HG02884 (cell line): ENCODE data around the gene ADSS1.
A peak's percentile ranks its signal among the peaks of the same experiment; 100 is the strongest.

Experiments
- ATAC-seq: cut with Tn5 transposase; IDR thresholded peaks from one replicate; pipeline ENCODE4 v1.9.1; 2021; ENCODE audit warnings: mild to moderate bottlenecking, moderate library complexity; ENCODE audit not compliant: unreplicated experiment

The ADSS1 gene

GRCh38 chr14:104723651-104724406 is at the start of gene ADSS1:
TSS of gene ADSS1 (plus strand) at chr14:104724229. CDS start at chr14:104724271, 42 bp downstream.
- ATAC-seq, result no peak

GRCh38 chr14:104675447-104675846 is 48.6 kb upstream of the ADSS1 start:
- ATAC-seq, result no peak

GRCh38 chr14:104676130-104676693 is 47.8 kb upstream of the ADSS1 start:
- ATAC-seq, result no peak

GRCh38 chr14:104676694-104677511 is 47.1 kb upstream of the ADSS1 start:
- peak; percentile 16 for ATAC-seq

- peak; percentile 38 for ATAC-seq
Measured at GRCh38 chr14:104677512-104678332, 46.3 kb upstream of the ADSS1 start.

GRCh38 chr14:104678346-104678745 is 45.7 kb upstream of the ADSS1 start:
- ATAC-seq, result no peak

GRCh38 chr14:104678901-104679705 is 44.9 kb upstream of the ADSS1 start:
- ATAC-seq, result no peak

GRCh38 chr14:104680056-104680805 is 43.8 kb upstream of the ADSS1 start:
- ATAC-seq, result no peak

GRCh38 chr14:104680806-104681688 is 43.0 kb upstream of the ADSS1 start:
- ATAC-seq, result no peak

- ATAC-seq, result no peak
Measured at GRCh38 chr14:104681689-104682074, 42.3 kb upstream of the ADSS1 start.

- no peak for ATAC-seq
Measured at GRCh38 chr14:104682107-104682593, 41.9 kb upstream of the ADSS1 start.

GRCh38 chr14:104683653-104684448 is 40.2 kb upstream of the ADSS1 start:
- no peak for ATAC-seq

- ATAC-seq, result no peak
Measured at GRCh38 chr14:104684449-104684821, 39.6 kb upstream of the ADSS1 start.

GRCh38 chr14:104685216-104685997 is 38.6 kb upstream of the ADSS1 start:
- no peak for ATAC-seq

GRCh38 chr14:104685998-104686610 is 37.9 kb upstream of the ADSS1 start:
- no peak for ATAC-seq
